ENCODE data around the gene MT1HL1.
"Not testable (repeated sequence)": the region's sequence is repeated elsewhere in the genome, so short reads cannot be mapped to it uniquely, and the experiment has no call there.

Gene MT1HL1

DNA sequence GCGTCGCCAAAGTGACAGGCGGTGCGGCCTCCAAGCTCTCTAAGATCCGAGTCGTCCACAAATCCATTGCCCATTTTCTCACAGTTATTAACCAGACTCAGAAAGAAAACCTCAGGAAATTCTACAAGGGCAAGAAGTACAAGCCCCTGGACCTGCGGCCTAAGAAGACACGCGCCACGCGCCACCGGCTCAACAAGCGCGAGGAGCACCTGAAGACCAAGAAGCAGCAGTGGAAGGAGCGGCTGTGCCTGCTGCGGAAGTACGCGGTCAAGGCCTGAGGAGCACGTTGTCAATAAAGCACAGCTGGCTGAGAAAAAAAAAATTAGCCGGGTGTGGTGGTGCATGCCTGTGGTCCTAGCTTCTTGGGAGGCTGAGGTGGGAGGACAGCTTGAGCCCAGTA is 22.8 kb downstream of the MT1HL1 start:
- not testable (repeated sequence) for H3K36me3 ChIP-seq (ENCODE audit: control insufficient read depth in 2 of 2, insufficient read depth in 2 of 2, low read length in 2 of 2); H3K27me3 ChIP-seq (ENCODE audit: control insufficient read depth in 2 of 2, insufficient read depth in 2 of 2, low read length in 2 of 2); H3K27ac ChIP-seq (ENCODE audit: low read depth in 2 of 2, low read length in 2 of 2); H3K9ac ChIP-seq (ENCODE audit: low read depth in 1 of 2, low read length in 2 of 2); H3K4me1 ChIP-seq (ENCODE audit: control insufficient read depth in 2 of 2, insufficient read depth in 2 of 2, low read length in 2 of 2); H3K9me3 ChIP-seq (ENCODE audit: control insufficient read depth in 2 of 2, low read length in 2 of 2); H3K4me3 ChIP-seq (ENCODE audit: low read length in 2 of 2)

DNA sequence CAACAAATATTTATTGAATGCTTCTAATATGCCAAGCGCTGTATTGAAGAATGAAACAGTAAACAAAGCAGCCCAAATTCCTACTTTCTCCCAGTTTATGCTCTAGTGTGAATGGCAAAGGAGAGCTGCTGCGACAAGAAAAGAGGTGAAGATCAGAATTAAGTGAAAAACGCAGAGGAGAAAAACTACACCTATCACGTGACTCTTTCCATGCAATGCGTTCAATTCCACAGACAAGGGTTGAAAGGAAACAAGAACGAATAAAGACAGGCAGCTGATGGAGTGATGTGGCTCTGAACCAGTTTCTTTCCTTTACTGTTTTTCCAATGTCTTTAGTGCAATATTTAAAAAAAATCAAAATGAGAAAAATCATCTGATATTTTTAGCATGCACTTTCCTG is 23.6 kb downstream of the MT1HL1 start:
- Histone ChIP-seq H3K4me1 (ENCODE audit: control insufficient read depth in 2 of 2, insufficient read depth in 2 of 2, low read length in 2 of 2) (no peaks in the 10 kb centered on the region), H3K9me3 (ENCODE audit: control insufficient read depth in 2 of 2, low read length in 2 of 2) (no peaks in the 10 kb centered on the region), H3K36me3 (ENCODE audit: control insufficient read depth in 2 of 2, insufficient read depth in 2 of 2, low read length in 2 of 2) (no peaks in the 10 kb centered on the region), H3K9ac (ENCODE audit: low read depth in 1 of 2, low read length in 2 of 2) (no peak overlapping the region), H3K27me3 (ENCODE audit: control insufficient read depth in 2 of 2, insufficient read depth in 2 of 2, low read length in 2 of 2) (no peaks in the 10 kb centered on the region), H3K27ac (ENCODE audit: low read depth in 2 of 2, low read length in 2 of 2) (no peak overlapping the region), H3K4me3 (ENCODE audit: low read length in 2 of 2) (no peak overlapping the region)

DNA sequence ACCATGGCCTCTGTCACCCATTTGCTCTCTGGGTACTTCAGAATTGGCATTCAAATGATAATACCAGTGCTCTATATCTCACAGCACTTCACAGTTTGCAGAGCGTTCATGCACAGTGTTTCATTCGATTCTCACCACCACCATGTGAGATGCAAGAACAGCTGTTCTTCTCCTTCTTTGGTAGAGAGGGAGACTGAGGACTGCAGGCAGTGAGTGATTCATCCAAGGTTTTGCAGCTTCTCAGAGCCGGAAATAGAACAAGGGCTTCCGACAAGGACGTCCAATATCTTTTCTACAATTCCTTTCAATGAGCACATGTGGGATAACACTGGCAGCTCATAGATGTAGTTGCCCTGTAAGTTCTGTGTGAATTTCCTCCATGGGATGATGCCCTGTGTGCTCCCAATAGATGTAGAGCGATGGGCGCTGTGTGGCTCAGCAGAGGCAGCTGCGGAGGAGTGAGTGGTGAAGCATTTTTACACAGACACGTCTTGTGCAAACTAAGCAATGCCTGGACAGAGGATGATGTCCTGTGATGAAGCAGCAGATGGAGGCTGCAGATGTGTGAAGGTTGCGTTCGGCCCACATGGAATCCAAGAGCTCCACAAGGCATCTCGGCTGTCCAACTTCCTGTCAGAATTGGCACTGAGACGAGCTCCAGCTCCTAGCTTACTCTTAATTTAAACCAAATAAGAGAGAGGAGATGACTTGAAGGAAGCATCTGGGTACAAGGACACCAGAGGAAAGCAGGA is 24.9 kb downstream of the MT1HL1 start:
- Histone ChIP-seq H3K4me3 (ENCODE audit: low read length in 2 of 2) (no peak overlapping the region), H3K9ac (ENCODE audit: low read depth in 1 of 2, low read length in 2 of 2) (no peak overlapping the region), H3K27me3 (ENCODE audit: control insufficient read depth in 2 of 2, insufficient read depth in 2 of 2, low read length in 2 of 2) (no peaks in the 10 kb centered on the region), H3K9me3 (ENCODE audit: control insufficient read depth in 2 of 2, low read length in 2 of 2) (no peaks in the 10 kb centered on the region), H3K36me3 (ENCODE audit: control insufficient read depth in 2 of 2, insufficient read depth in 2 of 2, low read length in 2 of 2) (no peaks in the 10 kb centered on the region), H3K4me1 (ENCODE audit: control insufficient read depth in 2 of 2, insufficient read depth in 2 of 2, low read length in 2 of 2) (no peaks in the 10 kb centered on the region), H3K27ac (ENCODE audit: low read depth in 2 of 2, low read length in 2 of 2) (no peak overlapping the region)

DNA sequence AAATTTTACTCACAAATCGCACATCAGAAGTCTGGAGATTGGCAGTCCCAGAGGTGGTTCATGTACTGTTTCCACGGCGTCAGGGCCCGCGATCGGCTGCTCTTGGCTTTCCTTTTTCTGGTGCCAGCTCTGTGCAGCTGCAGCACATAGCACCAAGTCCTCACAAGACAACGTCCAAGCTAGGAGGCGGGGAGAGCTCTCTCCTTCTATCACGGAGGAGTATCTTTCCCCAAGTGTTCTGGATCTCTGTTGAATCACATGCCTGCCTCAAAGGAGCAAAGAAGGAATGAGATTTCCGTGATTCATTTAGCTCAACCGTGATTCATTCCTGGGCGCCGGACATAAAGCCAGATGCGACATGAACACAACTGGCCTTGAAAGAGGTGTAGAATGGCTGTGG is 25.5 kb downstream of the MT1HL1 start:
- Histone ChIP-seq H3K27me3 (ENCODE audit: control insufficient read depth in 2 of 2, insufficient read depth in 2 of 2, low read length in 2 of 2) (no peaks in the 10 kb centered on the region), H3K4me1 (ENCODE audit: control insufficient read depth in 2 of 2, insufficient read depth in 2 of 2, low read length in 2 of 2) (no peaks in the 10 kb centered on the region), H3K27ac (ENCODE audit: low read depth in 2 of 2, low read length in 2 of 2) (no peak overlapping the region), H3K4me3 (ENCODE audit: low read length in 2 of 2) (no peak overlapping the region), H3K9me3 (ENCODE audit: control insufficient read depth in 2 of 2, low read length in 2 of 2) (no peaks in the 10 kb centered on the region), H3K36me3 (ENCODE audit: control insufficient read depth in 2 of 2, insufficient read depth in 2 of 2, low read length in 2 of 2) (no peaks in the 10 kb centered on the region), H3K9ac (ENCODE audit: low read depth in 1 of 2, low read length in 2 of 2) (no peak overlapping the region)

DNA sequence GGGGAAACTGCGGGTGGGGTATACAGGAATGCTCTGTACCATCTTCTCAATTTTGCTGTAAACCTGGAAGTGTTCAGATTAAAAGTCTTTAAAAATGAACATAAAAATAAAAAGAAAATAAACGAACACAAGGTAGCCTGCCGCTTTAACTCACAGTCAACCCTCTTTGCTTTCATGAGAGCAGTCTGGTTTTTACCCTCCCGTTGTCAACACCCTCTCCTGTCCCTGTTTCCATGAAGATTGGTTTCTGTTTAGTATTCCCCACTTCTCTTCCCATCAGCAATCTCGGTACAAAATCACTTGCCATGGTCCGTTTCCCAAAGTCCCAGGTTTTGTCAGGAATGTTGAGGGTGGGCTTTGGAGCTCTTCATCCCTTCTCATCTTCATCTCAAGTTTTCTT is 28.8 kb downstream of the MT1HL1 start:
- Histone ChIP-seq H3K36me3 (ENCODE audit: control insufficient read depth in 2 of 2, insufficient read depth in 2 of 2, low read length in 2 of 2) (no peaks in the 10 kb centered on the region), H3K4me1 (ENCODE audit: control insufficient read depth in 2 of 2, insufficient read depth in 2 of 2, low read length in 2 of 2) (no peaks in the 10 kb centered on the region), H3K9ac (ENCODE audit: low read depth in 1 of 2, low read length in 2 of 2) (no peak overlapping the region), H3K27ac (ENCODE audit: low read depth in 2 of 2, low read length in 2 of 2) (no peak overlapping the region), H3K4me3 (ENCODE audit: low read length in 2 of 2) (no peak overlapping the region), H3K27me3 (ENCODE audit: control insufficient read depth in 2 of 2, insufficient read depth in 2 of 2, low read length in 2 of 2) (no peaks in the 10 kb centered on the region), H3K9me3 (ENCODE audit: control insufficient read depth in 2 of 2, low read length in 2 of 2) (no peaks in the 10 kb centered on the region)

DNA sequence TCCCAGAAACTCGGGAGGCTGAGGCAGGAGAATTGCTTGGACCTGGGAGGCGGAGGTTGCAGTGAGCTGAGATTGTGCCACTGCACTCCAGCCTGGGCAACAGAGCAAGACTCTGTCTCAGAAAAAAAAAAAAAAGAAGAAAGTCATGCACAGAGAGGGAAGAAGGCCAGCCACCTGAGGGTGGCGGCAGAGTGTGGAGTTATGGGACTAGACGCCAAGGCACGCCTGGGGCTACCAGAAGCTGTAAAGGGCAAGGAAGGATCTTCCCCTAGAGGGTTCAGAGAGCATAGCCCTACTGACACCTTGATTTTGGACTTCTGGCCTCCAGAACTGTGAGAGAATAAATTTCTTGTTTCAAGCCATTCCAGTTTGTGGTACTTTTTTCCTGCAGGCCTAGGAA is 30.2 kb downstream of the MT1HL1 start:
- not testable (repeated sequence) for H3K9ac ChIP-seq (ENCODE audit: low read depth in 1 of 2, low read length in 2 of 2); H3K27me3 ChIP-seq (ENCODE audit: control insufficient read depth in 2 of 2, insufficient read depth in 2 of 2, low read length in 2 of 2); H3K4me3 ChIP-seq (ENCODE audit: low read length in 2 of 2); H3K36me3 ChIP-seq (ENCODE audit: control insufficient read depth in 2 of 2, insufficient read depth in 2 of 2, low read length in 2 of 2); H3K4me1 ChIP-seq (ENCODE audit: control insufficient read depth in 2 of 2, insufficient read depth in 2 of 2, low read length in 2 of 2); H3K27ac ChIP-seq (ENCODE audit: low read depth in 2 of 2, low read length in 2 of 2); H3K9me3 ChIP-seq (ENCODE audit: control insufficient read depth in 2 of 2, low read length in 2 of 2)

DNA sequence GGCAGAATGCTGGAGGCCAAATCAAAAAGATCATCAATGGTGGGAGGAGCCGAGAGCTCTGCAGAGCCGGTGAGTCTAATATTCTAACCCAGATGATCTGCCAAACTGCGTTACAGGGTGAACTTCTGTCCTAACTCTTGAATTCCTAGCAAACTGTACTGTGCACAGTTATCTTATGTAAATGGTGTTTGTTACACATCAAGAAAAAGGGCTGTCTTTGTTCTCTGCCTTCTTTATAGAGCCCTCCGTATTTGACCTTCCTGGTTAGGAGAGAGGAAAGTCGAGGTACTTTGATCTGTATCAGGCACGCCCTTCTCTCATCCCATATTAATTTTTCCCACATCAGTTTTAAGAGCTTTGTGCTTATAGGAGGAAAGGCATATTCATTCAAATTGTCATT is 37.6 kb downstream of the MT1HL1 start:
- Histone ChIP-seq H3K4me3 (ENCODE audit: low read length in 2 of 2) (no peak overlapping the region), H3K27ac (ENCODE audit: low read depth in 2 of 2, low read length in 2 of 2) (no peak overlapping the region), H3K4me1 (ENCODE audit: control insufficient read depth in 2 of 2, insufficient read depth in 2 of 2, low read length in 2 of 2) (no peaks in the 10 kb centered on the region), H3K9me3 (ENCODE audit: control insufficient read depth in 2 of 2, low read length in 2 of 2) (no peaks in the 10 kb centered on the region), H3K27me3 (ENCODE audit: control insufficient read depth in 2 of 2, insufficient read depth in 2 of 2, low read length in 2 of 2) (no peaks in the 10 kb centered on the region), H3K9ac (ENCODE audit: low read depth in 1 of 2, low read length in 2 of 2) (no peak overlapping the region), H3K36me3 (ENCODE audit: control insufficient read depth in 2 of 2, insufficient read depth in 2 of 2, low read length in 2 of 2) (no peaks in the 10 kb centered on the region)

DNA sequence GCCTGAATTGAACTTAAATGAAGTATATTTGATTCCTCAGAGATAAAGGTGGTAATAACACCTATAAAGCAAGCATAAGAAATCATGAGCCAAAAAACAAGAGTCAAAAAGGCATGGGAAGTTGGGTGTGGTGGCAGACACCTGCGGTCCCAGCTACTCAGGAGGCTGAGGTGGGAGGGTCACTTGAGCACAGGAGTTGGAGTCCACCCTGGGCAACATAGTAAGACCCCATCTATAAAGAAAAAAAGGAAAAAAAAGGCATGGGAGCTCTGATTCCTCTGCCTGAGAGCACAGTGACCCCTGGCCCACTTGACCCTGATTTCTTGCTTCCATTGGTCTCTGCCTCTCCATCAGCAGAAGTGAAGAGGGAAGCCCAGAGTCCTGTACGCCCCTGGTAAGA is 40.3 kb downstream of the MT1HL1 start:
- Histone ChIP-seq H3K4me3 (ENCODE audit: low read length in 2 of 2) (no peak overlapping the region), H3K27ac (ENCODE audit: low read depth in 2 of 2, low read length in 2 of 2) (no peak overlapping the region), H3K9ac (ENCODE audit: low read depth in 1 of 2, low read length in 2 of 2) (no peak overlapping the region), H3K27me3 (ENCODE audit: control insufficient read depth in 2 of 2, insufficient read depth in 2 of 2, low read length in 2 of 2) (no peaks in the 10 kb centered on the region), H3K36me3 (ENCODE audit: control insufficient read depth in 2 of 2, insufficient read depth in 2 of 2, low read length in 2 of 2) (no peaks in the 10 kb centered on the region), H3K4me1 (ENCODE audit: control insufficient read depth in 2 of 2, insufficient read depth in 2 of 2, low read length in 2 of 2) (no peaks in the 10 kb centered on the region), H3K9me3 (ENCODE audit: control insufficient read depth in 2 of 2, low read length in 2 of 2) (no peaks in the 10 kb centered on the region)

DNA sequence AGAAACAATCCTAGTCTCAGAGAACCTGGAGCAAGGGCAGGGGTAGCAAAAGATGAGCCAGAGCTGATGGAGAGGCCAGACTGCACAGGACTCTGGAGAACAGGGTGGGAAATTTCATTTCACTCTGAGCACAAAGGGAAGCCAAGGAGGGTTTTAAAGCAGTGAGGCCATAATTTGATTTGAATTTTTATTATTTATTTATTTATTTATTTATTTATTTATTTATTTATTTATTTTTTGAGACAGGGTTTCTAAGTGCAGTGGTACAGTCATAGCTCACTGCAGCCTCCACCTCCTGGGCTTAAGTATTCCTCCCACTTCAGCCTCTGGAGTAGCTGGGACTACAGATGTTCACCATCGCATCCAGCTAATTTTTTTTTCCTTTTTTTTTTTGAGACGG is 45.1 kb downstream of the MT1HL1 start:
- Histone ChIP-seq H3K9me3 (ENCODE audit: control insufficient read depth in 2 of 2, low read length in 2 of 2) (no peaks in the 10 kb centered on the region), H3K27ac (ENCODE audit: low read depth in 2 of 2, low read length in 2 of 2) (no peak overlapping the region), H3K4me3 (ENCODE audit: low read length in 2 of 2) (no peak overlapping the region), H3K4me1 (ENCODE audit: control insufficient read depth in 2 of 2, insufficient read depth in 2 of 2, low read length in 2 of 2) (no peaks in the 10 kb centered on the region), H3K27me3 (ENCODE audit: control insufficient read depth in 2 of 2, insufficient read depth in 2 of 2, low read length in 2 of 2) (no peaks in the 10 kb centered on the region), H3K9ac (ENCODE audit: low read depth in 1 of 2, low read length in 2 of 2) (no peak overlapping the region), H3K36me3 (ENCODE audit: control insufficient read depth in 2 of 2, insufficient read depth in 2 of 2, low read length in 2 of 2) (no peaks in the 10 kb centered on the region)

DNA sequence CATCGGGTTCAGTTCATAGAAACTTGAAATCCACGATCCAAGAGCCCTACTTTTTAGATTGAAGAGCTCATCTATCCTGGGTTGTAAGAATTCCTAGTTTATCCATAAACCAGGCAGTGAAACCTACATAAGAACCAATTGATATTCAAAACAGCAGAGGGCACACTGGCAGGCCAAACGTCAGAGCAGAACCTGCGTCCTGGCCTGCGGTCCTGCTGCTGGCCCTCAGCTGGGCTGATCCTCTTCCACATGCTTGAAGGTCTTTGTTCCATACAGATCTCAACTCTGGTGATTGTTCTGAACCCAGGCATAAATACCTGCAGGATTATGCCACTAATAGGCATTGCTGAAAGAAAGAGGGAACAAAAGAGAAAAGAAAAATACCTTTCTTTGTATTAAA is 47.0 kb downstream of the MT1HL1 start:
- H3K4me3 ChIP-seq (ENCODE audit: low read length in 2 of 2): no peak overlapping the region
- H3K9ac ChIP-seq (ENCODE audit: low read depth in 1 of 2, low read length in 2 of 2): no peak overlapping the region
- H3K4me1 ChIP-seq (ENCODE audit: control insufficient read depth in 2 of 2, insufficient read depth in 2 of 2, low read length in 2 of 2): no peaks in the 10 kb centered on the region

More for the DNA sequence above, 47.0 kb downstream of the MT1HL1 start:
- Histone ChIP-seq H3K27ac (ENCODE audit: low read depth in 2 of 2, low read length in 2 of 2) (no peak overlapping the region), H3K9me3 (ENCODE audit: control insufficient read depth in 2 of 2, low read length in 2 of 2) (no peaks in the 10 kb centered on the region), H3K36me3 (ENCODE audit: control insufficient read depth in 2 of 2, insufficient read depth in 2 of 2, low read length in 2 of 2) (no peaks in the 10 kb centered on the region), H3K27me3 (ENCODE audit: control insufficient read depth in 2 of 2, insufficient read depth in 2 of 2, low read length in 2 of 2) (no peaks in the 10 kb centered on the region)

Data from mucosa of rectum (tissue), 2 donors.